ENCODE measurements around the gene SCAPER.
"Not testable (repeated sequence)": the region's sequence is repeated elsewhere in the genome, so short reads cannot be mapped to it uniquely, and the experiment has no call there.

Gene SCAPER

GRCh38 chr15:76913737-76914136, 8.6 kb upstream of the SCAPER start:
- DNase-seq (ENCODE audit: low read depth in 2 of 2): no peak

- no peak for DNase-seq (ENCODE audit: low read depth in 2 of 2)
Observed at GRCh38 chr15:76912430-76912829, 7.3 kb upstream of the SCAPER start.

- no peak for DNase-seq (ENCODE audit: low read depth in 2 of 2)
Observed at GRCh38 chr15:76905855-76906254, 715 bp upstream of the SCAPER start.

GRCh38 chr15:76904461-76905012, 603 bp downstream of the SCAPER start:
- no peak for DNase-seq (ENCODE audit: low read depth in 2 of 2)

GRCh38 chr15:76903251-76903681, 1.9 kb downstream of the SCAPER start:
- DNase-seq (ENCODE audit: low read depth in 2 of 2): peak in 1 of 2 experiments; percentile 4

- no peak for DNase-seq (ENCODE audit: low read depth in 2 of 2)
Observed at GRCh38 chr15:76901965-76902364, 3.2 kb downstream of the SCAPER start.

- not testable (repeated sequence) for DNase-seq (ENCODE audit: low read depth in 2 of 2)
Observed at GRCh38 chr15:76899931-76900310, 5.2 kb downstream of the SCAPER start.

- DNase-seq (ENCODE audit: low read depth in 2 of 2): not testable (repeated sequence)
Observed at GRCh38 chr15:76899176-76899930, 5.8 kb downstream of the SCAPER start.

- no peak for DNase-seq (ENCODE audit: low read depth in 2 of 2)
Observed at GRCh38 chr15:76898102-76898501, 7.0 kb downstream of the SCAPER start.

GRCh38 chr15:76894174-76894573, 11.0 kb downstream of the SCAPER start:
- DNase-seq (ENCODE audit: low read depth in 2 of 2): no peak

GRCh38 chr15:76892836-76893235, 12.3 kb downstream of the SCAPER start:
- DNase-seq (ENCODE audit: low read depth in 2 of 2): not testable (repeated sequence)

- not testable (repeated sequence) for DNase-seq (ENCODE audit: low read depth in 2 of 2)
Observed at GRCh38 chr15:76887280-76888141, 17.6 kb downstream of the SCAPER start.

- DNase-seq (ENCODE audit: low read depth in 2 of 2): no peak
Observed at GRCh38 chr15:76885212-76885611, 19.9 kb downstream of the SCAPER start.

GRCh38 chr15:76875911-76876310, 29.2 kb downstream of the SCAPER start:
- DNase-seq (ENCODE audit: low read depth in 2 of 2): no peak

- not testable (repeated sequence) for DNase-seq (ENCODE audit: low read depth in 2 of 2)
Observed at GRCh38 chr15:76873066-76873465, 32.1 kb downstream of the SCAPER start.

GRCh38 chr15:76871930-76872329, 33.2 kb downstream of the SCAPER start:
- DNase-seq (ENCODE audit: low read depth in 2 of 2): no peak

- no peak for DNase-seq (ENCODE audit: low read depth in 2 of 2)
Observed at GRCh38 chr15:76868740-76869139, 36.4 kb downstream of the SCAPER start.

GRCh38 chr15:76866716-76867321, 38.3 kb downstream of the SCAPER start:
- DNase-seq (ENCODE audit: low read depth in 2 of 2): peak; percentile 7 to 13

- peak; percentile 21 to 35 for DNase-seq (ENCODE audit: low read depth in 2 of 2)
Observed at GRCh38 chr15:76866008-76866407, 39.1 kb downstream of the SCAPER start.

GRCh38 chr15:76865548-76865991, 39.6 kb downstream of the SCAPER start:
- no peak for DNase-seq (ENCODE audit: low read depth in 2 of 2)

GRCh38 chr15:76864586-76864985, 40.6 kb downstream of the SCAPER start:
- no peak for DNase-seq (ENCODE audit: low read depth in 2 of 2)

GRCh38 chr15:76863693-76864092, 41.4 kb downstream of the SCAPER start:
- DNase-seq (ENCODE audit: low read depth in 2 of 2): no peak

Data from fibroblast of skin of left quadriceps (primary cell).